ENCODE results near the gene C4orf54. TPM values are rescaled to one million over a fixed set of nuclear protein-coding genes. Genes with fewer than 3 reads are reported as not detected.

C4orf54 gene
- total RNA-seq, 3 donors from 2014 or later, result not detected

- intact Hi-C loops (cut with DNase I; ENCODE audit: low total_unique reads), result no loop called here
- no peak overlapping the region for H3K27ac ChIP-seq
- no peak overlapping the region for H3K4me3 ChIP-seq
- H3K9me3 ChIP-seq, result no peaks in the 10 kb centered on the region
- no peaks in the 10 kb centered on the region for H3K4me1 ChIP-seq
- no peaks in the 10 kb centered on the region for H3K36me3 ChIP-seq
- TF ChIP-seq POLR2A (IDR thresholded peaks at IDR 0.05), result no peak
- TF ChIP-seq, protein P1, sequence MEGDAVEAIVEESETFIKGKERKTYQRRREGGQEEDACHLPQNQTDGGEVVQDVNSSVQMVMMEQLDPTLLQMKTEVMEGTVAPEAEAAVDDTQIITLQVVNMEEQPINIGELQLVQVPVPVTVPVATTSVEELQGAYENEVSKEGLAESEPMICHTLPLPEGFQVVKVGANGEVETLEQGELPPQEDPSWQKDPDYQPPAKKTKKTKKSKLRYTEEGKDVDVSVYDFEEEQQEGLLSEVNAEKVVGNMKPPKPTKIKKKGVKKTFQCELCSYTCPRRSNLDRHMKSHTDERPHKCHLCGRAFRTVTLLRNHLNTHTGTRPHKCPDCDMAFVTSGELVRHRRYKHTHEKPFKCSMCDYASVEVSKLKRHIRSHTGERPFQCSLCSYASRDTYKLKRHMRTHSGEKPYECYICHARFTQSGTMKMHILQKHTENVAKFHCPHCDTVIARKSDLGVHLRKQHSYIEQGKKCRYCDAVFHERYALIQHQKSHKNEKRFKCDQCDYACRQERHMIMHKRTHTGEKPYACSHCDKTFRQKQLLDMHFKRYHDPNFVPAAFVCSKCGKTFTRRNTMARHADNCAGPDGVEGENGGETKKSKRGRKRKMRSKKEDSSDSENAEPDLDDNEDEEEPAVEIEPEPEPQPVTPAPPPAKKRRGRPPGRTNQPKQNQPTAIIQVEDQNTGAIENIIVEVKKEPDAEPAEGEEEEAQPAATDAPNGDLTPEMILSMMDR (IDR thresholded peaks at IDR 0.05), result no peak
- TF ChIP-seq POLR2AphosphoS5 (IDR thresholded peaks at IDR 0.05), result no peak
- no peaks in the 10 kb centered on the region for H3K27me3 ChIP-seq
- DNase-seq (ENCODE audit: low spot score in 2 of 2), result no peak
Measured at GRCh38 chr4:99610605-99611175, 46.9 kb downstream of the C4orf54 start.

DNA sequence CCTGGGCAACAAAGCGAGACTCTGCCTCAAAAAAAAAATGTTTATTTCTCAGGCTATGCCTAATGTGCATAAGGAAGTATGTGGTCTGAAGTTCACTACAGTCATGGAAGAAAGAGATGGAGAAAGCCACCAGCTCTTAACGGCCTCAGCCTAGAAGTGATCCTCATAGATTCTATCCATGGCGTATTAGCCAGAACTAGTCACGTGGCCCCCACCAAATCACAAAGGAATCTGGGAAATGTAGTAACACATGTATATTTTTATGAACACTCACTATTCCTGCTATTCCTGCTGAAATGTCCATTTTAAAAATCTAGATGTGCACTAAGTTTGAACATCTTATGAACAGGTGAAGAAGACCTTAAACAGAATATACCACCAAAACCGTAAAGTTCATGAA is 49.2 kb downstream of the C4orf54 start:
- H3K4me1 ChIP-seq, result no peaks in the 10 kb centered on the region
- H3K27me3 ChIP-seq, result no peaks in the 10 kb centered on the region
- no peak overlapping the region for H3K27ac ChIP-seq
- TF ChIP-seq POLR2AphosphoS5 (IDR thresholded peaks at IDR 0.05) (no peak), POLR2A (IDR thresholded peaks at IDR 0.05) (no peak)
- TF ChIP-seq, protein P1 (IDR thresholded peaks at IDR 0.05), result no peak
- H3K9me3 ChIP-seq, result no peaks in the 10 kb centered on the region
- no peak for DNase-seq (ENCODE audit: low spot score in 2 of 2)
- intact Hi-C loops (cut with DNase I; ENCODE audit: low total_unique reads), result no loop called here
- no peak overlapping the region for H3K4me3 ChIP-seq
- no peaks in the 10 kb centered on the region for H3K36me3 ChIP-seq

Other genes with a start within 250 kb of the C4orf54 start
- not detected for gene ADH7, start 222.5 kb downstream of the C4orf54 start, total RNA-seq
- gene C4orf17, start 146.8 kb downstream of the C4orf54 start, total RNA-seq, result not detected
- 1 to 10 TPM; 5.2 to 7.8 (median 7.2) TPM for gene TRMT10A, start 93.8 kb downstream of the C4orf54 start, total RNA-seq
- under 1 TPM in 1 of 3 donors, not detected in 2; 0.64 TPM for gene MTTP, start 83.0 kb downstream of the C4orf54 start, total RNA-seq
- gene DAPP1, start 159.0 kb upstream of the C4orf54 start, total RNA-seq, result 10 to 100 TPM in 1 of 3 donors, 1 to 10 TPM in 2; 2.7 to 10.2 (median 4.9) TPM
- 10 to 100 TPM; 40.6 to 79.3 (median 44.0) TPM for gene LAMTOR3, start 236.6 kb upstream of the C4orf54 start, total RNA-seq